Stimulated activated CD8-positive, alpha-beta memory T cell treated with anti-CD3 and anti-CD28 coated beads, Interleukin-4, amount 100 ng/mL, for 48 hours (primary cell): ENCODE results near the gene VARS2.

Source experiments
- DNase-seq: peaks from one replicate; pipeline ENCODE4 v3.0.0-alpha.2; 2020

The VARS2 gene

DNA sequence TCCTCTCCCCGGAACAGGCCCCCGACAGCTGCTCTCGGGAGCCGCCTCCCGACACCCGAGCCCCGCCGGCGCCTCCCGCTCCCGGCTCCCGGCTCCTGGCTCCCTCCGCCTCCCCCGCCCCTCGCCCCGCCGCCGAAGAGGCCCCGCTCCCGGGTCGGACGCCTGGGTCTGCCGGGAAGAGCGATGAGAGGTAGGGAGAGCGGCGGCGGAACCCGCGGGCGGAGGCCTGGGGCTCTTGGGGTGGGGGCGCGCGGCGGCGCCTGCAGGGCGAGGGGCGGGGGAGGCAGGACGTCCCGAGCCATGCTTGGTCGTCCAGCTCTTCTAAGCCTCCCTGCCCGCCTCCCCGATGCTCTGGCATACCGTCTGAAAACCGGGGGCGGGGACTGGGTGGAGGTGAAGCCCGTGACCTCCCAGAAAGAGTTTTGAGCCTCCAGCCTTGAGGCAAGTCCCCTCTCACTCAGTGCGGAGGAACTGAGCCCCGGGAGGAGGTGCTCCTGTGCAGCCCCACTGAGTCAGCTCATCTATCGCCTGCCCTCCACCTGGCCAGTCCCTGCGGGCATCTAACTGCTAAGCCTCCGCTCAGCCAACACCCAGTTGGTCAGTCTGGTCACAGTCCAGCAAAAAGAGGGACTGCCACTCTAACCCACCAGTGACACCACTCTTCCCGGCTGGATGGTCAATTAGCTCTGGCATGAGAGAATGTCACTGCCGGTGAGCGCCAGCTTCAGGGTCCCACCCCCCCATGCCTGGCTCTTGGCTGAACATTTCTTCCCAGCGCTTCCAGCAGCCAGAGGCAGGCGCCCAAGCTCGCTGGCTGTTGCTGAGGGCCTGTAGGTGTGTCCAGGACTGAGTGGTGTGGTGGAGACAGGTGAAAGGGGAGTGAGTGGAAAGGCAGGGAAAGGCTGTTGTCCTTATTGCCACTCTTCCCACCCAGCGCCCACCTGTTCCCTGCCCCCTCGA, 29.2 kb upstream of the VARS2 start:
- peak; percentile 67 for DNase-seq

DNA sequence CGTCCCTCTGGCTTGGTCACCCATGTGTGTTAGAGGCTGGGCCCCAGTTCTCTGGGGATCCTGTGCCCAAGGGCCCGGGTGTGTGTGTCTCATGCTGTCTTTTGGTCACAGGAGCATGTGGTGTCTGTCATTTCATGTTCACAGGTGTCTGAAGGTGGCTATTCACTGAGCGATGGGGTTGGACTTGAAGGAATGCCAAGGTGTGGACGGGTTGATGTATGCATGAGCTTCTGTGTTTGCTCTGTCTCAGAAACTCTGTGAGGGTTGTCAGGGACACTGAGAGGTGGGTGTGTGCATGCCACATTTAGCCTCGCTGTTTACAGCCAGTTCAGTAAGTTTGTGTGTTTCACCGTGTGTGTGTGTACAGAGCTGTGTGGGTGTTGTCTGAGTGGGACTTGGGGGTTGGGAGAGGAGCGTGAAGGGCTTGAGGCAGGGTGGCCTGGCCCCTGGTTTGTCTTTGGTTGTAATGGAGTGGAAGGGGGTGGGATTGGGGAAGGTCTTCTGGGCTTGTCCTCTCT, 28.5 kb upstream of the VARS2 start:
- DNase-seq: no peak

DNA sequence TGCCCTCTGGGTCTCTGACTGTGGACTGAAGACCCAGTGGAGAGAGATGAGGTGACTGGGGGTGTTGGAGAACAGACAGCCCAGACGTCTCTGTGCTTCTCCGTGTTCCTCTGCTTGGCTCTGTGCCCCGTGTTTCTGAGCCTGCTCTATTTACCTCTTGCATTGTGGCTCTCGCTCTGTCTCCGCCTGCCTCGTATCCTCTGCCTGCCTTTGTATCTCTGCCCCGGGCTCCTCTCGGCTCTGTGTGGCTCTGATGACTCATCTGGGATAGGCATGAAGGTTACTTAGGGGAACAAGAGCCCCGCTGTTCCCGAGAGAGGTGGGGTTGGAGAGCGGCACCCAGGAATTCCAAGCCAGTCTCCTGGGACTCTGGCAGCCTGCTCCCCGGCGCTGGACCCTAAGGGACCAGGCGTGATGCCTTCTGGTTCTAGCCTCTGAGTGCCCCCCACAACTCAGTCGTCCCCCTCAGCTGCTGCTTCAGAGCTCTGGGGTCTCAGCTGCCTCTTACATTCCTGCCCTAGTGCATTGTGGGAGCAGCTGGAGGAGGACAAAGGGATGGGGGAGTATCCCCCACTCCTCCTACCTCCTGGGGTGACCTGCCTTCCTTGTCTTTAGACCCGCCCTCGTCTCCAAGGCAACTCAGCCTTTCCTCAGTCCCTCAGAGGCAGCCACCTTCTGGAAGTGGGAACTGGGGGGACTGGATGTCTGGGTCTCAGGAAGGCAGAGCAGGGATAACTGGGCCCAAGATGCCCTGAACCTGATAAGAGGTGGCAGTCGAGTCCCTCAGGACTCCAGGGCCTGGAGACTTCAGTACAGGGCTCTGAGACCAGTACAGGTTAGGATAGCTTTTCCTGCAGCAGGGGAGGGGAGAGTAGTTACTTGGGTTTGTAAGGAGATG, 27.8 kb upstream of the VARS2 start:
- no peak for DNase-seq

DNA sequence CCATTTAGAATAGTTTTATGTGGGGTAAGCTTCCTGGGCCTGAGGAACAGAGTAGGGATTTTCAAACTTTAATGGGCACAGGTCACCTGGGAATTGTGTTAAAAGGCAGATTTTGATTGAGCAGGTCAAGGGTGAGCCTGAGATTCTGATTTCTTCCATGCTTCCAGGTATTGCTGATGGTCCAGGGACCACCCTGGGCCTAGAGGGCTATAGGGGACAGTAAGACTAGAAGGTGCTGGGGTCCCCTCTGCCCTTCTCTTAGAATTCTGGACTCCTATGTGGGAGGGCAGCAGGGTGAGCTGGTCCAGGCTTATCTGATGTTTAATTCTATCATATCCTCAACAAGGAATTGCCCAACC, 27.2 kb upstream of the VARS2 start:
- no peak for DNase-seq

GRCh38 chr6:30887901-30888815, 25.9 kb upstream of the VARS2 start:
- DNase-seq: no peak

GRCh38 chr6:30888816-30889495, 25.1 kb upstream of the VARS2 start:
- no peak for DNase-seq

GRCh38 chr6:30889496-30889885, 24.5 kb upstream of the VARS2 start:
- no peak for DNase-seq

DNA sequence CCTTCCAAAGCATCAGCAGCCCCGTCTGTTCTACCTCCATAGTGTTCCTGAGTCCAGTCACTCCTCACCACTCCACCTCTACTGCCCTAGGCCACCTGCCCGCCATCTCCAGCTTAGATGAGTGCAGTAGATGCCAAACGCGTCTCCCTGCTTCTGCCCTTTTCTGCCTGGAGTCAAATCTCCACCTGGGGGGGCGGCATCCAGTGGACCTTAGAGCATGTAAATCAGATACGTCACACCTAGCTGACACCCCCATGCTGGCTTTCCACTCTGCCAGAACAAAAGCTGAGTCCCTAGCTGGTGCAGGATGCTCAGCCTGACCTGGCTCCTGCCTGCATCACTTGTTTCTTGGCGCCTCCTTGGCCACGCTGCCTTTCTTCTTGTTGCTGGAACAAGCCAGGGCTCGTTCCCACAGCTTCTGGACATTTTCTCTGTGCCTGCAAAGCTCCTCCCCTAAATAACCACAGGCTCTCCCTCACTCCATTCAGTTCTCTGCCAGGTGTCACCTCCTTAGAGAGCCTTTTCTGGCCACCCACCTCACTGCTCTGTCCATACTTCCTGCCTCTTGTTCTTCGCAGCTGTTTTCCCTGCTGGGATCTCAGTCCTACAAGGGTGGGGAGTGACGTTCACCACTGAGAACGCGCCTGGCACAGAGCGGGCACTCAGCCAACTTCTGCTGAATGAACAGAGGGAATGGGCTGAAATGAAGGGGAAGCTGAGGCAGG, 24.0 kb upstream of the VARS2 start:
- no peak for DNase-seq

DNA sequence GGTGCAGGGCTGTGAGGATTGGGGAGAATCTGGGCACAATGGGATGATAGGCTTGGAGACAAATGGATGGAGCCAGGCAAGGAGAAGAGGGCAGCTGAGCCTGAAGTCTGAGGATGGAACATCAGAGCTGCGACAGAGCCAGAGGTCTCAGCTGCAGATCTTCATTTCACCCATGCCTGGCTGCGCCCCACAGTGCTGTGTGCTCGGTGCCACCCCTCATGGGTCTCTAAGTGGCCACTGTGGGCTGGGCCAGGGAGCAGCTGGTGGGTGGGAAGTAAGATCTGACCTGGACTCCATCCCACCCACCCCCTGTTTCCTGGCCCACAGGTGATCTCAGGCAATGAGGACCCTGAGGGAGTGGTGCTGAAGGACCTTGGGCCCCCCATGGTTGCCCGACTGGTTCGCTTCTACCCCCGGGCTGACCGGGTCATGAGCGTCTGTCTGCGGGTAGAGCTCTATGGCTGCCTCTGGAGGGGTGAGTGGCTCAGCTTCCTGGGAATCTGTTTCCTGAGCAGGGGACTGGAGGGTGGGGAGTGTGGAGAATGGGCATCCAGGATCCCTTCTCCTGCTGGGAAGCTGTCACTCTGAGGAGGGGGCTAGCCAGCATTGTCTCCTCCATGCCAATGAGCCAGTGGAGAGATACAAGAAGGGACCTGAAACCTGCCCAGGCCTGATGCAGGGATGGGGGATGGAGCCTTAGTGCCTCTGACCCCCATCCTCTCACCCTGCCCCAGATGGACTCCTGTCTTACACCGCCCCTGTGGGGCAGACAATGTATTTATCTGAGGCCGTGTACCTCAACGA, 23.2 kb upstream of the VARS2 start:
- no peak for DNase-seq

DNA sequence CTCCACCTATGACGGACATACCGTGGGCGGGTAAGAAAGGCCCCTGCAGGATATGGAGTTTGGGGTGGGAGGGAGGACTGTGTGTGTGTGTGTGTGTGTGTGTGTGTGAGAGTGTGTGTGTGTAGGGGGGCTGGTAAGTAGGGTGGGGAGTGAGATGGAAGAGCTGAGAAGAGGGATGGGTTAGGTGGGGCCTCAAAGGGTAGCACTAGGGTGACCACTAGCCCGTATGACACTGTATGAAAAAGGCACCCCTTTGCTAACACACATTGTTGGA, 22.7 kb upstream of the VARS2 start:
- no peak for DNase-seq

- DNase-seq: no peak
Observed at GRCh38 chr6:30891816-30892538, 22.1 kb upstream of the VARS2 start.

- no peak for DNase-seq
Observed at GRCh38 chr6:30893001-30893591, 20.9 kb upstream of the VARS2 start.

DNA sequence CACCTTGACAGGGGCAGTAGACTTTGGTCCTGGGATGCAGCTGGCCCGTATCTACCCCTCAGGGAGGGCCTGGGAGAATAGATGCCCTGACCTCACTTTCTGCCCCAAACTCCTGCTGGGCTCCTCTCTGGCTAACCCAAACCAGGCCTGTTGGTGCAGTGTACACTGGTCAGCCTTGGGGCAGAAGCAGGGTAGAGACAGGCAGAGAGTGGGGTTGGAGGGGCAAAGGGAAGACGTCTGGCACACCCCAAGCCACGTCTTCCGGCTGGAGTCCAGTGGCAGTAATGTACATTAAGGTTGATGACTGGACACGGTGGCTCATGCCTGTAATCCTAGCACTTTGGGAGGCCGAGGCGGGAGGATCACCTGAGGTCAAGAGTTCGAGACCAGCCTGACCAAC, 20.4 kb upstream of the VARS2 start:
- DNase-seq: no peak

GRCh38 chr6:30894381-30894780, 19.7 kb upstream of the VARS2 start:
- DNase-seq: no peak

DNA sequence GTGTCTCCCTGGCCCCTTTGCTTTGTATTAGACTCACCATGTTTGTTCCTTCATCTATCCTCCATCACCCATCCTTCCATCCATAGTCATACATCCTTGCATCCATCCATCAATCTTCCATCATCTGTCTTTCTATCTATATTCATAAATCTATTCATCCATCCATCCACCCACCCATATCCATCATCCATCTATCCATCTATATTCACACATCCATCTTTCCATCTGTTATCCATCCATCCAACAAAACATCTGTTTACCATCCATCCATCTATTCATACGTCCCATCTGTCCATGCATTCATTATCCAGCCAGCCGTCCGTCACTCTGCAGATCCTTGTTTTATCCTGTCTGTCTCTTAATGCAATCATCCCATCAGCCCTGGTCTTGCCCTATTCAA, 19.1 kb upstream of the VARS2 start:
- no peak for DNase-seq

- DNase-seq: no peak
Observed at GRCh38 chr6:30895343-30895742, 18.7 kb upstream of the VARS2 start.

GRCh38 chr6:30896541-30896940, 17.5 kb upstream of the VARS2 start:
- no peak for DNase-seq

GRCh38 chr6:30897882-30898281, 16.2 kb upstream of the VARS2 start:
- DNase-seq: no peak

DNA sequence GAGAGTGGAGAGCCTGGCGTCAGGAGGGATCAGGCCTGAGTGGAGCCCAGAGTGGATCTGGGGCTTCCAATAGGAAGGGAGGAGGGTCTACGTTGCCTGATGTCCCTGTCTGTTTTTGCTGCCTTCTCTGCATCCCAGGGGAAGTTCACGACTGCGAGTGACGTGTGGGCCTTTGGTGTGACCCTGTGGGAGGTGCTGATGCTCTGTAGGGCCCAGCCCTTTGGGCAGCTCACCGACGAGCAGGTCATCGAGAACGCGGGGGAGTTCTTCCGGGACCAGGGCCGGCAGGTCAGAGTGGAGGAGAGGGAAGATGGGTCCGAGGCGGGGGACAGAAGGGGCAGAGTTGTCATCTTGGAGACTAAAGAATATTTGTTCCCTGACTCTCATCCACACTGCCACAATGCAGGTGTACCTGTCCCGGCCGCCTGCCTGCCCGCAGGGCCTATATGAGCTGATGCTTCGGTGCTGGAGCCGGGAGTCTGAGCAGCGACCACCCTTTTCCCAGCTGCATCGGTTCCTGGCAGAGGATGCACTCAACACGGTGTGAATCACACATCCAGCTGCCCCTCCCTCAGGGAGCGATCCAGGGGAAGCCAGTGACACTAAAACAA, 15.2 kb upstream of the VARS2 start:
- DNase-seq: no peak
